ENCODE data around the gene PRKCZ.

DNA sequence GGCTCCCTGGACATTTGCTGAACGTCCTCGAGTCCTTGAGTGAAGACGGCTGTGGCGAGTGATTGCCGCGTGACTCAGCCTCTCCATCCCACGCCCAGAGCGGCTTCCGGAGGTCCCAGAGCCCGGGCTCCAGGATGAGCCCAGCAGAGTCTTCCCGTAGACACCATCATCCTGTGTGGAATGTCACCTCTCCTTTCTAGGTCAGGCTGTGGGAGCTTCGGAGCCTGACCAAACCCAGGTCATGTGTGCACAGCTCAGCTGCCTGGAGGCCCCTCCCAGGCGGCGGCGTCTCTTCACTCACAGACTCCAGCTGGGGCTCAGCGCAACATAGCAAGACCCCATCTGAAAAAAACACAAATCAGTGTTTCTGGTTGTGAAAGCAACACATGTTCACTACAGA is 38.2 kb downstream of the PRKCZ start:
- TF ChIP-seq, protein P1, sequence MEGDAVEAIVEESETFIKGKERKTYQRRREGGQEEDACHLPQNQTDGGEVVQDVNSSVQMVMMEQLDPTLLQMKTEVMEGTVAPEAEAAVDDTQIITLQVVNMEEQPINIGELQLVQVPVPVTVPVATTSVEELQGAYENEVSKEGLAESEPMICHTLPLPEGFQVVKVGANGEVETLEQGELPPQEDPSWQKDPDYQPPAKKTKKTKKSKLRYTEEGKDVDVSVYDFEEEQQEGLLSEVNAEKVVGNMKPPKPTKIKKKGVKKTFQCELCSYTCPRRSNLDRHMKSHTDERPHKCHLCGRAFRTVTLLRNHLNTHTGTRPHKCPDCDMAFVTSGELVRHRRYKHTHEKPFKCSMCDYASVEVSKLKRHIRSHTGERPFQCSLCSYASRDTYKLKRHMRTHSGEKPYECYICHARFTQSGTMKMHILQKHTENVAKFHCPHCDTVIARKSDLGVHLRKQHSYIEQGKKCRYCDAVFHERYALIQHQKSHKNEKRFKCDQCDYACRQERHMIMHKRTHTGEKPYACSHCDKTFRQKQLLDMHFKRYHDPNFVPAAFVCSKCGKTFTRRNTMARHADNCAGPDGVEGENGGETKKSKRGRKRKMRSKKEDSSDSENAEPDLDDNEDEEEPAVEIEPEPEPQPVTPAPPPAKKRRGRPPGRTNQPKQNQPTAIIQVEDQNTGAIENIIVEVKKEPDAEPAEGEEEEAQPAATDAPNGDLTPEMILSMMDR (conservative IDR thresholded peaks at IDR 0.05; ENCODE audit: low read depth, low read length) = no peak
- TF ChIP-seq EZH2 (IDR thresholded peaks at IDR 0.05; ENCODE audit: low read length, unreplicated experiment) = no peak

All from PC-3 (cell line).